ENCODE results near the gene BABAM1.

The BABAM1 gene

DNA sequence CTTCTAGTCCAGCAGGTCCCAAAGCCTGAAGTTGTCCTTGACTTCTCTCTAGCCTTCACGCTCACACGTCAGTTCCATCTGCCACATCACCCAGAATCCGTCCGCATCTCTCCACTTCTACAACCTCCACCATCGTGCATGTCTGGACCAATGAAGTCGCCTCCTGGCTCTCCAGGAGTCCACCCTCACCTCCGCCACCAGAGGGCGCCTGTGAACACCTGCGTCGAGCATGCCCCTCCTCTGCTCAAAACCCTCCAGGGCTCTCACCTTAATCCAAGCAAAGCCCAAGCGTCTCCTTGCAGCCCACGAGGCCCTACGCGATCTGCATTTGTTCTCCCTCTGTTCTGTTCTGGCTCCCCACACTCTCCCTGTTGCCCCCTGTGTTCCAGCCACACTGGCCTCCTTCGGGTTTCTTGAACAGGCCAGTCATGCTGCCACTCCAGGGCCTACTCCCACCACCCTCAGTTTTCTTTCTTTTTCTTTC, 6.4 kb upstream of the BABAM1 start:
- TF ChIP-seq, protein P1, sequence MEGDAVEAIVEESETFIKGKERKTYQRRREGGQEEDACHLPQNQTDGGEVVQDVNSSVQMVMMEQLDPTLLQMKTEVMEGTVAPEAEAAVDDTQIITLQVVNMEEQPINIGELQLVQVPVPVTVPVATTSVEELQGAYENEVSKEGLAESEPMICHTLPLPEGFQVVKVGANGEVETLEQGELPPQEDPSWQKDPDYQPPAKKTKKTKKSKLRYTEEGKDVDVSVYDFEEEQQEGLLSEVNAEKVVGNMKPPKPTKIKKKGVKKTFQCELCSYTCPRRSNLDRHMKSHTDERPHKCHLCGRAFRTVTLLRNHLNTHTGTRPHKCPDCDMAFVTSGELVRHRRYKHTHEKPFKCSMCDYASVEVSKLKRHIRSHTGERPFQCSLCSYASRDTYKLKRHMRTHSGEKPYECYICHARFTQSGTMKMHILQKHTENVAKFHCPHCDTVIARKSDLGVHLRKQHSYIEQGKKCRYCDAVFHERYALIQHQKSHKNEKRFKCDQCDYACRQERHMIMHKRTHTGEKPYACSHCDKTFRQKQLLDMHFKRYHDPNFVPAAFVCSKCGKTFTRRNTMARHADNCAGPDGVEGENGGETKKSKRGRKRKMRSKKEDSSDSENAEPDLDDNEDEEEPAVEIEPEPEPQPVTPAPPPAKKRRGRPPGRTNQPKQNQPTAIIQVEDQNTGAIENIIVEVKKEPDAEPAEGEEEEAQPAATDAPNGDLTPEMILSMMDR (IDR thresholded peaks at IDR 0.05; ENCODE audit: low read depth, low read length, missing control alignments) = peak; percentile 95
- no peak overlapping the region for H3K4me3 ChIP-seq (replicated peaks; ENCODE audit: low read depth, low read length)
- DNase-seq (ENCODE audit: extremely low read depth, low read depth) = peak; percentile 36

DNA sequence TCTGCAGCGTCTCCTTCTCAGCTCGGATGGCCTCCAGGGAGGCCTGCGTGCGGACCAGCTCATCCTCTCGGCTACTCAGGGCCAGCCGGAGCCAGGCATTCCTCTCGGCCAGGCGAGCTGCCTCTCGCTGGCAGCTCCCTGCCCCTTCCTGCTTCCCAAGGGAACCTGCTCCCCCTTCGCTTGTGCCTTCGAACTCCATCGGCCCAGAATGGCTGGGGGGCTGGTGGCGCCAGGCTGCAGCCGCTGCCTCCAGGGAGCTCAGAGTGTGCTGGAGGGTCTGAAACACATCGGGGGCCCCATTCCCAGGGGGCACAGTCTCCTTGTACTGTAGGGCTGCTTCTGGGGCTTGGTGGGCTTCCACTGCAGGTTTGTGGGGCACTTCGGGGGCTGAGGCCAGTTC, 4.7 kb upstream of the BABAM1 start:
- no peak overlapping the region for H3K4me3 ChIP-seq (replicated peaks; ENCODE audit: low read depth, low read length)
- DNase-seq (ENCODE audit: extremely low read depth, low read depth) = no peak
- TF ChIP-seq, protein P1 (IDR thresholded peaks at IDR 0.05; ENCODE audit: low read depth, low read length, missing control alignments) = no peak

DNA sequence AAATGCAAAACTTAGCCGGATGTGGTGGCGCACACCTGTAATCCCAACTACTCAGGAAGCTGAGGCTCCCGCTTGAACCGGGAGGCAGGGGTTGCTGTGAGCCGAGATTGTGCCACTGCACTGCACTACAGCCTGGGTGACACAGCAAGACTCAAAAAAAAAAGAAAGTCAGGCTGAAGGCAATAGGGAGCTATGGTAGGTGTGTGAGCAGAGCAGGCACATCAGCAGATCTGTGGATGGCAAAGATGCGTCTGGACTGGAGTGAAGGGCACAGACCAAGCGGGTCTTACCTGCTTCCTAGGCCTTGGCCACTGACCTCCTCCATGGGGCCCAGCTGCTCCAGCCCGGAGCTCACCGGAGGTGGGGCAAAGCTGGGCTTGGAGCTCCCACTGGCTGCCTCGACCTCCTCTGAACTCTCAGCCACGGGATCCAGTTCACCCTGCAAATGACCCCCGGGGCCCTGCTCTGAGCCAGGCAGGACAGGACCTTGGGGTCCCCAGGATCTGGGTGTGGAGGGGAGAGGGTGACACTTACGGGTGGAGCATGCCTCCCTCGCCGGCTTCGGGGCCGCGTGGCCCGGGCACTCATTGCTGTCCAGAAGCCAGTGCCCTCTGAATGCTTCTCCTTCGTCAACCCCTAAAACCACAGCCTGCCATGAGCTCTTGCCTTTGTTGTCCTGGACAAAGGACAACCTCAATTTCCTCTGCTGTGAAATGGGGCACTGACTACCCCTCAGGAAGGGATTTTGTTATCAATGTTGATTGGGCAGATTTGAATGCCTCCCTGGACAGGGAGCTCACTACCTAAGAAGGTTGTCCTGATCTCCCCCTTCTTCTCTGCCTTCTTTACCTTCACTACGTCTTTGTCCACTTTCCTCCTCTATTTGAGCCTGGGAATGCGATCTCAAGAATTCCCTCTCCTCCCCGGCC, 3.3 kb upstream of the BABAM1 start:
- no peak overlapping the region for H3K4me3 ChIP-seq (replicated peaks; ENCODE audit: low read depth, low read length)
- DNase-seq (ENCODE audit: extremely low read depth, low read depth) = no peak
- TF ChIP-seq, protein P1 (IDR thresholded peaks at IDR 0.05; ENCODE audit: low read depth, low read length, missing control alignments) = no peak

DNA sequence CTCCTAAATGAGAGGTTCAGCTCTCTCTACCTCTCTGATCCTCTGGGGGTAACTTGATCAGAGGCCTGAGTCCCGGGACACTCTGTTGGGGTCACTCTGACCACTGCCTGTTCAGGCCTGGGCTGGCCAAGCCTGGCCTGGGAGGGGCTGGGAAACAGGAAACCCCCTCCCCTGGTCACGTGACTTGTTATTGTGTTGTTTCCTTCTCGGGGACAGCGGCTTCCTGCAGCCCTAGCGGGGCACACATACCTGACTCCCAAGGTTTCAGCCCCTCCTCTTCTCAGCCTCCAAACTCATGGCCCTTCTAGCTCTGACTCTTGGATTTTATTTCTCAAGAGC, 2.6 kb upstream of the BABAM1 start, which contains the start of gene USHBP1:
USHBP1 (minus strand) TSS at position 105 of the 339 bp plus-strand sequence. CDS start 446 bp downstream, outside the sequence.
- DNase-seq (ENCODE audit: extremely low read depth, low read depth) = no peak
- TF ChIP-seq, protein P1 (IDR thresholded peaks at IDR 0.05; ENCODE audit: low read depth, low read length, missing control alignments) = no peak
- H3K4me3 ChIP-seq (replicated peaks; ENCODE audit: low read depth, low read length) = no peak within 1 kb of the TSS

DNA sequence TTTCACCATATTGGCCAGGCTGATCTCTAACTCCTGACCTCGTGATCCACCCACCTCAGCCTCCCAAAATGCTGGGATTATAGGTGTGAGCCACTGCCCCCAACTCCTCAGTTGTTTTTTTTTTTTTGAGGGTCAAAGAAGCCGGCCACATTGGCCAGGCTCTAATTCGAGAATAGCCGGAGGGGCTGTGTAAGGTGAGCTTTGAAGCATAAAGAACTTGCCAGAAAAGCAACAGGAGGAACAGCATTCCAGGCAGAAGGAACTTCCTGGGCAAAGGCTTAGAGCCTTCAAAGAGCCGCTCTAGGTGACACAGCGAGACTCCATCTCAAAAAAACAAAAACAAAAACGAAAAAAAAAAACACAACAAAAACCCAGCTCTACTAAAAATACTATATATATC, 1.2 kb upstream of the BABAM1 start:
- no peak for DNase-seq (ENCODE audit: extremely low read depth, low read depth)
- H3K4me3 ChIP-seq (replicated peaks; ENCODE audit: low read depth, low read length) = no peak overlapping the region
- TF ChIP-seq, protein P1 (IDR thresholded peaks at IDR 0.05; ENCODE audit: low read depth, low read length, missing control alignments) = no peak

DNA sequence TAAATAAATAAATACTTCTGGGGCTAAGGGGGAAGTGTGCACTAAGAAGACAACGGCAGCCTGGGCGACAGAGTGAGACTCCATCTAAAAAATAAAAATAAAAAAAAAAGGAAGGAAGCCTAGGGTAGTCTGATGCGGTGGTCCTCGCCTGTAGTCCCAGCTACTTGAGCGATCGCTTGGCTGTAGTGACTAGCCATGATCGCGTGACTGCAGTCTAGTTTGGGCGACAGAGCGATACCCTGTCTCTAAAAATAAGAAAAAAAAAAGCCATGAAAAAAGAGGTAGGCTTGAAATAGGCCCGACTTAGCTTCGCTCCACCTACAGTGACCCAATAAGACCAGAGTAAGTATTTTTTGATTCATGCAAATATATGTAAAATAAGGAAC, 661 bp upstream of the BABAM1 start:
- no peak overlapping the region for H3K4me3 ChIP-seq (replicated peaks; ENCODE audit: low read depth, low read length)
- no peak for DNase-seq (ENCODE audit: extremely low read depth, low read depth)
- TF ChIP-seq, protein P1 (IDR thresholded peaks at IDR 0.05; ENCODE audit: low read depth, low read length, missing control alignments) = no peak
